MM.1S (cell line): ENCODE measurements around the gene FMN2.

Experiments
- DNase-seq: peaks from one replicate; pipeline ENCODE4 v3.0.0-alpha.2; 2015
- H2AFZ ChIP-seq: fragments of 300-600 bp; sonication (generic); 2 replicates; pipeline ENCODE4 v1.6.0; 2016; ENCODE audit warnings: antibody characterized with exemption, low read length
- H3F3A ChIP-seq: fragments of 300-600 bp; sonication (generic); 2 replicates; pipeline ENCODE4 v1.6.1; 2016; ENCODE audit warnings: mild to moderate bottlenecking, antibody characterized with exemption, low read length, moderate library complexity, mixed read lengths; ENCODE audit not compliant: insufficient read depth
- H3K27ac ChIP-seq: fragments of 300-600 bp; sonication (generic); 2 replicates; pipeline ENCODE4 v1.5.1; 2016; ENCODE audit warnings: mild to moderate bottlenecking, low read length
- H3K27me3 ChIP-seq: fragments of 300-600 bp; sonication (generic); replicated peaks from 2 replicates; pipeline ENCODE4 v1.6.0; 2016; ENCODE audit warnings: low read length; ENCODE audit not compliant: insufficient read depth
- H3K36me3 ChIP-seq: fragments of 300-600 bp; sonication (generic); replicated peaks from 2 replicates; pipeline ENCODE4 v1.6.1; 2016; ENCODE audit warnings: mild to moderate bottlenecking, low read length, mixed read lengths; ENCODE audit not compliant: insufficient read depth
- H3K4me1 ChIP-seq: fragments of 300-600 bp; sonication (generic); 2 replicates; pipeline ENCODE4 v1.6.1; 2016; ENCODE audit warnings: low read length, mixed read lengths
- H3K4me2 ChIP-seq: fragments of 300-600 bp; sonication (generic); 2 replicates; pipeline ENCODE4 v1.6.0; 2016; ENCODE audit warnings: low read depth, low read length
- H3K4me3 ChIP-seq: fragments of 300-600 bp; sonication (generic); 2 replicates; pipeline ENCODE4 v1.5.1; 2016; ENCODE audit warnings: low read length, mixed read lengths
- H3K79me2 ChIP-seq: fragments of 300-600 bp; sonication (generic); 2 replicates; pipeline ENCODE4 v1.6.1; 2016; ENCODE audit warnings: mixed run types, low read length, mixed read lengths
- H3K9ac ChIP-seq: fragments of 300-600 bp; sonication (generic); 2 replicates; pipeline ENCODE4 v1.6.1; 2016; ENCODE audit warnings: low read length, mixed read lengths
- H3K9me2 ChIP-seq: fragments of 300-600 bp; sonication (generic); replicated peaks from 2 replicates; pipeline ENCODE4 v1.6.1; 2016; ENCODE audit warnings: mild to moderate bottlenecking, low read length, mixed read lengths; ENCODE audit not compliant: insufficient read depth
- H3K9me3 ChIP-seq: fragments of 300-600 bp; sonication (generic); replicated peaks from 2 replicates; pipeline ENCODE4 v1.6.1; 2016; ENCODE audit warnings: mild to moderate bottlenecking, low read length, mixed read lengths; ENCODE audit not compliant: insufficient read depth
- H4K20me1 ChIP-seq: fragments of 300-600 bp; sonication (generic); 2 replicates; pipeline ENCODE4 v1.6.1; 2016; ENCODE audit warnings: mild to moderate bottlenecking, low read length, moderate library complexity, mixed read lengths; ENCODE audit not compliant: insufficient read depth
- EZH2 ChIP-seq: fragments of 300-600 bp; sonication (generic); optimal IDR thresholded peaks from 2 replicates; pipeline ENCODE3; 2017; ENCODE audit warnings: low read depth, mild to moderate bottlenecking, antibody characterized with exemption, low read length, mixed read lengths
- EZH2phosphoT487 ChIP-seq: fragments of 300-600 bp; sonication (generic); IDR thresholded peaks from 2 replicates; pipeline ENCODE4 v1.6.1; 2018; ENCODE audit warnings: antibody characterized with exemption, low read length
- TF ChIP-seq, protein P1 (sequence below): fragments of 300-600 bp; sonication (generic); IDR thresholded peaks from 2 replicates; pipeline ENCODE4 v1.5.1; 2016; ENCODE audit warnings: antibody characterized with exemption, low read length, mixed read lengths

FMN2 gene

DNA sequence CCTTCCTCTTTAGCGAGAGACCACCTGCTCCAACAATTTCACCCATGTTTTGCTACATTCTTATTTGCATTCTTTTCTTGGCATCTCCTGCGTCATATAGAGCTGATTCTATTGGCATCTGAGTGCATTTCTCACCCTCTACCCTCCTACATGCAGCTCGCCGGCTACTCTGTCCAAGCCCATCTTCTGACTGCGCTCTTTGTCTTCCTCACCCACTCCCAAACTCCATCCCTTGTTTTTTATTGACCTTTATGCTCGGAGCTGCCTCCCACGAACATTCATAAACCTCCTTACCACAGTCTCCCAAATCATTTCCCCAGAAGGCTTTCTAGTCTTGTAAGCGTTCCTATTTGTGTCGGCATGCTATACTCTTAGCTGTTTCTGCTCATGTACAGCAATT is 33.6 kb upstream of the FMN2 start:
- no peak overlapping the region for H3K27ac ChIP-seq
- no peak overlapping the region for H2AFZ ChIP-seq
- TF ChIP-seq, protein P1, sequence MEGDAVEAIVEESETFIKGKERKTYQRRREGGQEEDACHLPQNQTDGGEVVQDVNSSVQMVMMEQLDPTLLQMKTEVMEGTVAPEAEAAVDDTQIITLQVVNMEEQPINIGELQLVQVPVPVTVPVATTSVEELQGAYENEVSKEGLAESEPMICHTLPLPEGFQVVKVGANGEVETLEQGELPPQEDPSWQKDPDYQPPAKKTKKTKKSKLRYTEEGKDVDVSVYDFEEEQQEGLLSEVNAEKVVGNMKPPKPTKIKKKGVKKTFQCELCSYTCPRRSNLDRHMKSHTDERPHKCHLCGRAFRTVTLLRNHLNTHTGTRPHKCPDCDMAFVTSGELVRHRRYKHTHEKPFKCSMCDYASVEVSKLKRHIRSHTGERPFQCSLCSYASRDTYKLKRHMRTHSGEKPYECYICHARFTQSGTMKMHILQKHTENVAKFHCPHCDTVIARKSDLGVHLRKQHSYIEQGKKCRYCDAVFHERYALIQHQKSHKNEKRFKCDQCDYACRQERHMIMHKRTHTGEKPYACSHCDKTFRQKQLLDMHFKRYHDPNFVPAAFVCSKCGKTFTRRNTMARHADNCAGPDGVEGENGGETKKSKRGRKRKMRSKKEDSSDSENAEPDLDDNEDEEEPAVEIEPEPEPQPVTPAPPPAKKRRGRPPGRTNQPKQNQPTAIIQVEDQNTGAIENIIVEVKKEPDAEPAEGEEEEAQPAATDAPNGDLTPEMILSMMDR, result no peak
- TF ChIP-seq EZH2phosphoT487, result no peak
- no peak for TF ChIP-seq EZH2
- H3K4me3 ChIP-seq, result no peak overlapping the region
- no peak overlapping the region for H3K4me2 ChIP-seq
- H3K9ac ChIP-seq, result no peak overlapping the region
- H3K79me2 ChIP-seq, result no peaks in the 10 kb centered on the region
- no peaks in the 10 kb centered on the region for H4K20me1 ChIP-seq
- no peaks in the 10 kb centered on the region for H3K27me3 ChIP-seq
- H3K9me2 ChIP-seq, result no peaks in the 10 kb centered on the region
- no peaks in the 10 kb centered on the region for H3K36me3 ChIP-seq
- no peaks in the 10 kb centered on the region for H3K9me3 ChIP-seq
- no peaks in the 10 kb centered on the region for H3K4me1 ChIP-seq
- no peaks in the 10 kb centered on the region for H3F3A ChIP-seq
- no peak for DNase-seq

DNA sequence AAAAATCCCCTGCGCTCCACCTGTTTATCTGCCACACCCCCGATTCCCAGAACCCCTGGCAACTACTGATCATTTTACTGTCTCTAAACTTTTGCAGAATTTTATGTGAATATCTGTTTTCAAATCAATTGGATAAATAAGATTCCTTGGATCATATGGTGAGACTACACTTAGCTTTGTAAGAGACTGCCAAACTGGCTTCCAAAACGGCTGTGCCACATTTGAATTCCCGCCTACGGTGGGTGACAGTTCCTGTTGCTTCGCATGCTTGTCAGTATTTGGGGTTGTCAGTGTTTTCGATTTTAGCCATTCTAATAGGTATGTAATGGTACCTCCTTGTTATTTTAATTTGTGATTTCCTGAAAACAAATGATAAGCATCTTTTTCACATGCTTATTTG is 22.7 kb upstream of the FMN2 start:
- DNase-seq, result no peak
- no peaks in the 10 kb centered on the region for H4K20me1 ChIP-seq
- no peaks in the 10 kb centered on the region for H3K9me2 ChIP-seq
- H3K9me3 ChIP-seq, result no peaks in the 10 kb centered on the region
- no peaks in the 10 kb centered on the region for H3F3A ChIP-seq
- H3K9ac ChIP-seq, result no peak overlapping the region
- H3K27me3 ChIP-seq, result no peaks in the 10 kb centered on the region
- no peak overlapping the region for H3K27ac ChIP-seq
- TF ChIP-seq, protein P1, result no peak
- no peak for TF ChIP-seq EZH2phosphoT487
- TF ChIP-seq EZH2, result no peak
- H3K79me2 ChIP-seq, result no peaks in the 10 kb centered on the region
- no peak overlapping the region for H2AFZ ChIP-seq
- no peak overlapping the region for H3K4me3 ChIP-seq
- no peak overlapping the region for H3K4me2 ChIP-seq
- H3K4me1 ChIP-seq, result no peaks in the 10 kb centered on the region
- no peaks in the 10 kb centered on the region for H3K36me3 ChIP-seq

DNA sequence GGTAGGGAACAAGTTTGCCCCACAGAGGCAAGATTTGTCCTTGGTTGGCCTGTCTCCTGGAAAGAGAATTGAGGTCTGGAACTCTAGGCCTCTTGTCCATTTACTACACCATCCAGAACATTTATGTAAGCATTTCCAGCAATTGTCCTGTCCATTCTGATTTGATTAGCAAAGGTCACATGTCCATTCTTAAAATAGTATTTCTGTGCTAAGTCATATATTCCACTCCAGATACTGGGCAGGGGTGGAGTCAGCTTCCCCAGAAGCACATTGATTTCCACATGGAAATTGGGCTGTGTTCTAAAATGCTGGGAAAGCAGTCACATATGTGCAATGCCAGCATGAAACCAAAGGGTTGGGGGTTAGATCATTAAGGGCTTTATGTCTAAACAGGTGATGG is 21.5 kb upstream of the FMN2 start:
- H3K27ac ChIP-seq, result no peak overlapping the region
- TF ChIP-seq, protein P1, result no peak
- no peak for TF ChIP-seq EZH2phosphoT487
- TF ChIP-seq EZH2, result no peak
- DNase-seq, result no peak
- no peaks in the 10 kb centered on the region for H3K27me3 ChIP-seq
- no peaks in the 10 kb centered on the region for H3K36me3 ChIP-seq
- H3K4me2 ChIP-seq, result no peak overlapping the region
- H3K4me1 ChIP-seq, result no peaks in the 10 kb centered on the region
- H2AFZ ChIP-seq, result no peak overlapping the region
- no peak overlapping the region for H3K9ac ChIP-seq
- H3K79me2 ChIP-seq, result no peaks in the 10 kb centered on the region
- no peaks in the 10 kb centered on the region for H3K9me3 ChIP-seq
- H4K20me1 ChIP-seq, result no peaks in the 10 kb centered on the region
- no peak overlapping the region for H3K4me3 ChIP-seq
- no peaks in the 10 kb centered on the region for H3F3A ChIP-seq
- H3K9me2 ChIP-seq, result no peaks in the 10 kb centered on the region
